Diencephalon (tissue), 1 donor: ENCODE results near the gene PAX7. TPM values are rescaled to one million over a fixed set of nuclear protein-coding genes. Genes with fewer than 3 reads are reported as not detected.

Source experiments
- small RNA-seq: library from RNA; depleted of rRNA; stranded (forward); fragments of <200 nt; gene quantifications from one replicate; pipeline ENCODE3, GENCODE V24; 2014
- total RNA-seq: library from RNA; depleted of rRNA; stranded (reverse); fragments of >200 nt; gene quantifications from one replicate; pipeline ENCODE4 v1.2.3, GENCODE V29; 2014

PAX7 gene
- 0.92 TPM for total RNA-seq

DNA sequence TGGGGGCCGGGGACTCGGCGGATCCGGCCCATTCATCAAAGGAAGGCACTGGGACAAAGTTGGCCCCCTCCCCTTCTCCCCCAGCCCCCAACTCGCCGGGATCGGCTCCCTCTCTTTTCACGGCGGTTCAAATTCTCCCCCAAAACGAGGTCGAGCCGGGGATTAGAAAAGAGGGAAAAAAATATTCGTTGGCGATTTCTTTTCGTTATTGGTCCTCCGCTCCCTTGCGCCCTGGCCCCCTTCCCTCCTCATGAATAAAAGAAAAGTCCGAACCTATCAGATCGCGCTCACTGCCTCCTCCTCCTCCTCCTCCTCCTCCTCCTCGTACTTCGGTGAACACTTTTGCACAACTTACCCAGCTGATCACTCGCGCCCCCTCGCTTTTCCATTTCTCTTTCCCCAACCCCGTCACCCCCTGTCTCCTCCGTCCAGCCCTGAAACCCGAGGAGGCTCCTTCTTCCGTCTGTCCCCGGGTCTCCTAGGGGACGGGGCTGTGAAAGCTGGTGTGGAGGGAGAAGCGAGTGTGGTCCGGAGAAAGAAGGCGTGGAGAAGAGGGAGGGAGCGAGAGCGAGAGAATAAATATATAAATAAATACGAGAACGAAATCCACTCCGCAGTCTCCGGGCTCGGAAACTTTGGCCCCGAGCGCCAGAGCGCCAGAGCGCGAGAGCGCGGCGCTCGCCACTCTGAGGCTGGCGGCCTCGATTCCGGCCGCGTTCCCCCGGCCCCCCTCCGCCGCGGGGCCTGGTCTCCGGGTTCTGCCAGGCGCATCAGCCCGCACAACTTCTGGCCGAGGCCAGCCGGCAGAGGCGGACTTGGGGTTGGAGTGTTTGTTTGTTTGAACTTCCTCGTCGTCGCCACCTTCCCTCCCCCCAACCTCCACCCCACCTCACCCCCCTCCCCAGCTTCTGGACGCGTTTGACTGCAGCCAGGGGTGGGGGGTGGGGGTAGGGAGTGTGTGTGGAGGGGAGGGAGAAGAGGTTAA is at the start of gene PAX7:
PAX7 (plus strand) TSS at position 336 of the 985 bp plus-strand sequence. CDS start 758 bp downstream, outside the sequence.

Small RNA genes within 50 kb of the gene (small RNA-seq; reads per million reads assigned to genes)
- not detected for gene AL031737.1

Other genes with a start within 250 kb of the PAX7 start
- 0.23 TPM for gene KLHDC7A, start 149.9 kb upstream of the PAX7 start, total RNA-seq
- not detected for gene TAS1R2, start 228.8 kb downstream of the PAX7 start, total RNA-seq